HepG2 (cell line): ENCODE results near the gene TMEM185A. TPM values are rescaled to one million over a fixed set of nuclear protein-coding genes. Genes with fewer than 3 reads are reported as not detected.
"Not testable (repeated sequence)": the region's sequence is repeated elsewhere in the genome, so short reads cannot be mapped to it uniquely, and the experiment has no call there.

ENCODE experiments used
- ATAC-seq: fragments of 200-7000 bp; cut with Tn5 transposase; 3 replicates; pipeline ENCODE4 v1.9.1; 2020; ENCODE audit warnings: mild to moderate bottlenecking, moderate library complexity
- BruUV-seq: library from RNA; stranded (reverse); fragments of 400-500 nt; replicated peaks from 2 replicates; lab custom pipeline; 2021; lab: Mats Ljungman, UMichigan
- CTCF ChIA-PET: fragments of 300-600 bp; formaldehyde crosslinking; extraction: SDS; loops from one replicate; lab custom pipeline; 2021; ENCODE audit warnings: low total read pairs, inconsistent platforms, low intra/inter-chr PET ratio; lab: Yijun Ruan, JAX
- POLR2A ChIA-PET: fragments of 350-600 bp; sonication (Branson Sonifier 250); formaldehyde crosslinking; loops from one replicate; lab custom pipeline; 2020; ENCODE audit warnings: antibody characterized with exemption, inconsistent platforms; lab: Yijun Ruan, JAX
- DNase-seq: peaks from one replicate; pipeline ENCODE4 v3.0.0-alpha.2; 2015; ENCODE audit warnings: low spot score
- FAIRE-seq: peaks from 3 replicates; lab custom pipeline; 2011; peaks lifted over from hg19 to GRCh38; lab: Jason Lieb, UNC
- H2AFZ ChIP-seq: one replicate; pipeline ENCODE4 v1.6.1; 2011; ENCODE audit warnings: low read length, inconsistent platforms
- H3K27ac ChIP-seq: fragments of 300-600 bp; 3 replicates; pipeline ENCODE4 v1.8.0; 2011; ENCODE audit warnings: mixed run types, mild to moderate bottlenecking, mixed read lengths, low read length, inconsistent platforms; ENCODE audit not compliant: insufficient read depth; ENCODE audit errors: extremely low read length
- H3K27me3 ChIP-seq, 2 experiments: fragments of 200-600 bp in 1 of 2; 2 replicates in 1 of 2; 3 replicates in 1 of 2; pipeline versions ENCODE4 v1.6.0 to v1.8.0; 2011; ENCODE audit warnings: low read length in 2 of 2, mild to moderate bottlenecking in 2 of 2, moderate library complexity in 2 of 2, inconsistent platforms in 1 of 2; ENCODE audit not compliant: insufficient read depth in 2 of 2, control insufficient read depth in 1 of 2
- H3K36me3 ChIP-seq, 2 experiments: fragments of 200-600 bp in 1 of 2; replicated peaks in 1 of 2; 2 replicates in 1 of 2; 3 replicates in 1 of 2; pipeline versions ENCODE4 v1.5.1 to v1.8.0; 2011; ENCODE audit warnings: low read length in 2 of 2, inconsistent platforms in 1 of 2; ENCODE audit not compliant: insufficient read depth in 2 of 2, control insufficient read depth in 1 of 2
- H3K4me1 ChIP-seq: 2 replicates; pipeline ENCODE4 v1.5.1; 2012; ENCODE audit warnings: low read length, inconsistent platforms; ENCODE audit not compliant: insufficient read depth
- H3K4me2 ChIP-seq: 2 replicates; pipeline ENCODE4 v1.6.0; 2011; ENCODE audit warnings: low read depth, low read length, inconsistent platforms
- H3K4me3 ChIP-seq, 3 experiments: fragments of 200-600 bp in 1 of 3; sonication (generic), shearing (Covaris generic) in 1 of 3; replicated peaks in 1 of 3; 2 replicates each; pipeline ENCODE4 v1.5.1; 2011 to 2016; ENCODE audit warnings: low read length in 3 of 3, inconsistent platforms in 2 of 3, low read depth in 2 of 3, mild to moderate bottlenecking in 2 of 3, control low read depth in 1 of 3, mixed read lengths in 1 of 3; ENCODE audit not compliant: insufficient read depth in 1 of 3
- H3K79me2 ChIP-seq: one replicate; pipeline ENCODE4 v1.6.1; 2011; ENCODE audit warnings: low read length, inconsistent platforms; ENCODE audit not compliant: insufficient read depth
- H3K9ac ChIP-seq: 2 replicates; pipeline ENCODE4 v1.6.0; 2011; ENCODE audit warnings: mild to moderate bottlenecking, low read depth, low read length, inconsistent platforms; ENCODE audit not compliant: insufficient read depth
- H3K9me3 ChIP-seq: 2 replicates; pipeline ENCODE4 v1.5.1; 2012; ENCODE audit warnings: mild to moderate bottlenecking, low read length
- H4K20me1 ChIP-seq: 2 replicates; pipeline ENCODE4 v1.6.0; 2011; ENCODE audit warnings: inconsistent platforms, mild to moderate bottlenecking, low read length, moderate library complexity; ENCODE audit not compliant: insufficient read depth
- ATF1 ChIP-seq: IDR thresholded peaks from 2 replicates; pipeline ENCODE4 v1.6.1; 2016; ENCODE audit warnings: mild to moderate bottlenecking, control low read depth
- ATF6 ChIP-seq: sonication (generic); formaldehyde crosslinking; conservative IDR thresholded peaks from 2 replicates; pipeline ENCODE4 v1.4.0; 2020; ENCODE audit warnings: missing genetic modification reagents
- CCAR2 ChIP-seq: fragments of 200-400 bp; formaldehyde crosslinking; optimal IDR thresholded peaks from 2 replicates; pipeline ENCODE3; 2018; ENCODE audit warnings: low read depth, mild to moderate bottlenecking, low read length, moderate library complexity
- HNRNPL ChIP-seq: fragments of 200-400 bp; formaldehyde crosslinking; IDR thresholded peaks from 2 replicates; pipeline ENCODE4 v1.6.1; 2017; ENCODE audit warnings: mild to moderate bottlenecking, low read depth, low read length
- ISX ChIP-seq: sonication (generic); formaldehyde crosslinking; conservative IDR thresholded peaks from 2 replicates; pipeline ENCODE4 v1.5.0; 2020; ENCODE audit warnings: missing genetic modification reagents
- MBNL3 ChIP-seq: fragments of 250-450 bp; sonication (Bioruptor Pico); conservative IDR thresholded peaks from 2 replicates; pipeline ENCODE4 v1.8.0; 2022; ENCODE audit warnings: mild to moderate bottlenecking, inconsistent platforms
- PAWR ChIP-seq: sonication (generic); formaldehyde crosslinking; IDR thresholded peaks from 2 replicates; pipeline ENCODE4 v1.4.0; 2020; ENCODE audit warnings: missing genetic modification reagents, mild to moderate bottlenecking, borderline replicate concordance
- WGBS: methylation state at CpG from one replicate; pipeline ENCODE4 v1.1.6; 2017; ENCODE audit warnings: low lambda C conversion rate; 5-methylcytosine and 5-hydroxymethylcytosine counted together
- in situ Hi-C: cut with HindIII; loops from 2 replicates; pipeline ENCODE4 v1.10.0; 2017; ENCODE audit warnings: low pct_unique_long_range_greater_than_20kb; ENCODE audit not compliant: extremely low pct_ligation_motif_present
- intact Hi-C: fragments of 100-400 bp; cut with micrococcal nuclease; formaldehyde crosslinking; loops from one replicate; pipeline ENCODE4 v1.10.0; 2022; ENCODE audit not compliant: unreplicated experiment
- polyA plus RNA-seq, 8 experiments: library from polyadenylated mRNA; depleted of rRNA in 3 of 8; stranded (reverse) in 7 of 8; unstranded in 1 of 8; fragments of >200 nt; fragmentation: Illumina TruSeq in 4 of 8; extraction: Trizol in 4 of 8; gene quantifications; 2 replicates each; pipeline versions ENCODE4 v1.2.1 to v1.2.3, GENCODE V29; 2011 to 2016; ENCODE audit warnings: low read depth in 4 of 8, missing spikeins in 1 of 8, mixed read lengths in 1 of 8; ENCODE audit not compliant: insufficient read depth in 1 of 8
- total RNA-seq, 5 experiments: library from RNA; depleted of rRNA; stranded (reverse); fragments of >200 nt; fragmentation: Illumina TruSeq; extraction: Trizol; gene quantifications; 2 replicates each; pipeline ENCODE4 v1.2.3, GENCODE V29; 2016; ENCODE audit warnings: low read depth in 1 of 5
- TF ChIP-seq, protein P1 (sequence below): sonication (generic); formaldehyde crosslinking; IDR thresholded peaks from 2 replicates; pipeline ENCODE4 v1.5.0; 2020; ENCODE audit warnings: mild to moderate bottlenecking, missing genetic modification reagents

Gene TMEM185A
- total and polyA plus RNA-seq, 2 of the 13 experiments (the other 11 are each of a cell fraction or from before 2014, with no cell fraction given) = 5.9 to 10.5 TPM

- FAIRE-seq, H4K20me1 ChIP-seq, H2AFZ ChIP-seq, ATAC-seq, H3K4me3 ChIP-seq, H3K9me3 ChIP-seq, intact Hi-C loops, POLR2A ChIA-PET, CTCF ChIA-PET, H3K79me2 ChIP-seq, H3K36me3 ChIP-seq, in situ Hi-C loops, H3K27ac ChIP-seq, H3K9ac ChIP-seq, H3K27me3 ChIP-seq, BruUV-seq, H3K4me2 ChIP-seq, DNase-seq: not testable (repeated sequence)
- H3K4me1 ChIP-seq = peaks cover 29% of the 10 kb centered on the region
- WGBS = 94% methylated on average over 8 of the region's 8 CpGs
Observed at GRCh38 chrX:149626829-149627228, 4.8 kb downstream of the TMEM185A start.

DNA sequence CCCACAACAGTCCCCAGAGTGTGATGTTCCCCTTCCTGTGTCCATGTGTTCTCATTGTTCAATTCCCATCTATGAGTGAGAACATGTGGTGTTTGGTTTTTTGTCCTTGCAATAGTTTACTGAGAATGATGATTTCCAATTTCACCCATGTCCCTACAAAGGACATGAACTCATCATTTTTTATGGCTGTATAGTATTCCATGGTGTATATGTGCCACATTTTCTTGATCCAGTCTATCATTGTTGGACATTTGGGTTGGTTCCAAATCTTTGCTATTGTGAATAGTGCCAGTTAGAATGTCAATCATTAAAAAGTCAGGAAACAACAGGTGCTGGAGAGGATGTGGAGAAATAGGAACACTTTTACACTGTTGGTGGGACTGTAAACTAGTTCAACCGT, 11.9 kb downstream of the TMEM185A start:
- POLR2A ChIA-PET, BruUV-seq, ATAC-seq, H3K9me3 ChIP-seq, in situ Hi-C loops, H3K4me1 ChIP-seq, H3K36me3 ChIP-seq, H3K9ac ChIP-seq, FAIRE-seq, H2AFZ ChIP-seq, H3K27me3 ChIP-seq, DNase-seq, CTCF ChIA-PET, intact Hi-C loops, H3K4me3 ChIP-seq, H3K27ac ChIP-seq, H3K79me2 ChIP-seq, H4K20me1 ChIP-seq, H3K4me2 ChIP-seq: not testable (repeated sequence)
- 83% methylated on average over 1 of the region's 1 CpG for WGBS

GRCh38 chrX:149618871-149619270, 12.7 kb downstream of the TMEM185A start:
- H3K4me2 ChIP-seq = no peak overlapping the region
- H4K20me1 ChIP-seq = no peaks in the 10 kb centered on the region
- no peak for FAIRE-seq
- no peaks in the 10 kb centered on the region for H3K36me3 ChIP-seq
- ChIA-PET CTCF (no interaction called here), POLR2A (no interaction called here)
- intact Hi-C loops (no loop called here), in situ Hi-C loops (no loop called here)
- no peaks in the 10 kb centered on the region for H3K9me3 ChIP-seq
- H3K9ac ChIP-seq = no peak overlapping the region
- H3K4me1 ChIP-seq = no peaks in the 10 kb centered on the region
- 85% methylated on average over 3 of the region's 3 CpGs for WGBS
- no peak overlapping the region for H2AFZ ChIP-seq
- no TSS peak for BruUV-seq
- H3K27me3 ChIP-seq = no peaks in the 10 kb centered on the region
- H3K4me3 ChIP-seq = no peak overlapping the region
- H3K27ac ChIP-seq = no peak overlapping the region
- ATAC-seq = no peak
- H3K79me2 ChIP-seq = no peaks in the 10 kb centered on the region
- DNase-seq = no peak
- no peak for TF ChIP-seq ISX
- TF ChIP-seq MBNL3 (CRISPR knock-in tag) = no peak
- no peak for TF ChIP-seq CCAR2
- TF ChIP-seq ATF6 (CRISPR knock-in tag) = no peak
- TF ChIP-seq, protein P1, sequence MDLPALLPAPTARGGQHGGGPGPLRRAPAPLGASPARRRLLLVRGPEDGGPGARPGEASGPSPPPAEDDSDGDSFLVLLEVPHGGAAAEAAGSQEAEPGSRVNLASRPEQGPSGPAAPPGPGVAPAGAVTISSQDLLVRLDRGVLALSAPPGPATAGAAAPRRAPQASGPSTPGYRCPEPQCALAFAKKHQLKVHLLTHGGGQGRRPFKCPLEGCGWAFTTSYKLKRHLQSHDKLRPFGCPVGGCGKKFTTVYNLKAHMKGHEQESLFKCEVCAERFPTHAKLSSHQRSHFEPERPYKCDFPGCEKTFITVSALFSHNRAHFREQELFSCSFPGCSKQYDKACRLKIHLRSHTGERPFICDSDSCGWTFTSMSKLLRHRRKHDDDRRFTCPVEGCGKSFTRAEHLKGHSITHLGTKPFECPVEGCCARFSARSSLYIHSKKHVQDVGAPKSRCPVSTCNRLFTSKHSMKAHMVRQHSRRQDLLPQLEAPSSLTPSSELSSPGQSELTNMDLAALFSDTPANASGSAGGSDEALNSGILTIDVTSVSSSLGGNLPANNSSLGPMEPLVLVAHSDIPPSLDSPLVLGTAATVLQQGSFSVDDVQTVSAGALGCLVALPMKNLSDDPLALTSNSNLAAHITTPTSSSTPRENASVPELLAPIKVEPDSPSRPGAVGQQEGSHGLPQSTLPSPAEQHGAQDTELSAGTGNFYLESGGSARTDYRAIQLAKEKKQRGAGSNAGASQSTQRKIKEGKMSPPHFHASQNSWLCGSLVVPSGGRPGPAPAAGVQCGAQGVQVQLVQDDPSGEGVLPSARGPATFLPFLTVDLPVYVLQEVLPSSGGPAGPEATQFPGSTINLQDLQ (CRISPR knock-in tag) = no peak
- no peak for TF ChIP-seq ATF1 (CRISPR knock-in tag)
- no peak for TF ChIP-seq HNRNPL
- TF ChIP-seq PAWR = no peak
